ENCODE results near the gene P4HA3.

DNA sequence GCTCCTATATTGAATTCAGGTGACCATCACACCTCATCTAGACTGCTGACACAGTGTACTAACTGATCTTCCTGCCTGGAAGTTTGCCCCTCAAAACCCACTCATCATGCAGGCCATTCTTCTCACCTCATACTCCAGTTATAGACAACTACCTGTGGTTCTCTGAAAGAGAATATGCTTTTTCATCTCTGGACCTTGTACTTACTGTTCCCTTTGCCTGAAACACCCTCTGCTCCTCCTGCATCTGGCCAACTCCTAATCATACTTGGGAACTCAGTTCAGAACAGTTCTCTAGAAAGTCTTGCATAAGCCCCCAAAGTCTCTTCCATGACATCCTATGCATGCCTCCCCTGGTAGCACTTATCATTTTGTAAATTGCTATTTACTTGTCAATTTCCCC, 28.2 kb upstream of the P4HA3 start:
- TF ChIP-seq, protein P1, sequence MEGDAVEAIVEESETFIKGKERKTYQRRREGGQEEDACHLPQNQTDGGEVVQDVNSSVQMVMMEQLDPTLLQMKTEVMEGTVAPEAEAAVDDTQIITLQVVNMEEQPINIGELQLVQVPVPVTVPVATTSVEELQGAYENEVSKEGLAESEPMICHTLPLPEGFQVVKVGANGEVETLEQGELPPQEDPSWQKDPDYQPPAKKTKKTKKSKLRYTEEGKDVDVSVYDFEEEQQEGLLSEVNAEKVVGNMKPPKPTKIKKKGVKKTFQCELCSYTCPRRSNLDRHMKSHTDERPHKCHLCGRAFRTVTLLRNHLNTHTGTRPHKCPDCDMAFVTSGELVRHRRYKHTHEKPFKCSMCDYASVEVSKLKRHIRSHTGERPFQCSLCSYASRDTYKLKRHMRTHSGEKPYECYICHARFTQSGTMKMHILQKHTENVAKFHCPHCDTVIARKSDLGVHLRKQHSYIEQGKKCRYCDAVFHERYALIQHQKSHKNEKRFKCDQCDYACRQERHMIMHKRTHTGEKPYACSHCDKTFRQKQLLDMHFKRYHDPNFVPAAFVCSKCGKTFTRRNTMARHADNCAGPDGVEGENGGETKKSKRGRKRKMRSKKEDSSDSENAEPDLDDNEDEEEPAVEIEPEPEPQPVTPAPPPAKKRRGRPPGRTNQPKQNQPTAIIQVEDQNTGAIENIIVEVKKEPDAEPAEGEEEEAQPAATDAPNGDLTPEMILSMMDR (IDR thresholded peaks at IDR 0.05; ENCODE audit: low read depth, low read length, poor library complexity, severe bottlenecking), result no peak
- TF ChIP-seq EZH2phosphoT487 (IDR thresholded peaks at IDR 0.05; ENCODE audit: borderline replicate concordance, low read length), result no peak

Data from DOHH2 (cell line).